ENCODE data around the gene LTBP1. TPM values are rescaled to one million over a fixed set of nuclear protein-coding genes. Genes with fewer than 3 reads are reported as not detected.

Gene LTBP1
- polyA plus RNA-seq, 1 experiment = 124 TPM

GRCh38 chr2:33408109-33408508 is 461.4 kb downstream of the LTBP1 start:
- ChIA-PET CTCF (no interaction called here), POLR2A (no interaction called here)
- Histone ChIP-seq H3K36me3 (ENCODE audit: control insufficient read depth, insufficient read depth, low read length) (no peaks in the 10 kb centered on the region), H3K27me3 (ENCODE audit: control insufficient read depth, insufficient read depth, low read length) (no peaks in the 10 kb centered on the region; the same call in 1 of the 2 replicates), H3K4me3 (ENCODE audit: low read depth, low read length) (no peak overlapping the region)
- no peak for DNase-seq (ENCODE audit: low read depth)
- no peak for TF ChIP-seq CTCF (IDR thresholded peaks at IDR 0.05; ENCODE audit: insufficient read depth, low read depth, low read length)

- no peak for TF ChIP-seq CTCF (IDR thresholded peaks at IDR 0.05; ENCODE audit: insufficient read depth, low read depth, low read length)
- Histone ChIP-seq H3K36me3 (ENCODE audit: control insufficient read depth, insufficient read depth, low read length) (no peaks in the 10 kb centered on the region), H3K27me3 (ENCODE audit: control insufficient read depth, insufficient read depth, low read length) (no peaks in the 10 kb centered on the region; the same call in 1 of the 2 replicates), H3K4me3 (ENCODE audit: low read depth, low read length) (no peak overlapping the region)
- DNase-seq (ENCODE audit: low read depth) = no peak
- CTCF ChIA-PET = interaction anchor here (0.6 kb wide), 1 partner anchor 30 kb away, joined by 3 read pairs; no protein-coding TSS in a partner anchor
- POLR2A ChIA-PET = no interaction called here
Measured at GRCh38 chr2:33409417-33409955, 462.7 kb downstream of the LTBP1 start.

- H3K36me3 ChIP-seq (ENCODE audit: control insufficient read depth, insufficient read depth, low read length) = no peaks in the 10 kb centered on the region
- no peak for DNase-seq (ENCODE audit: low read depth)
- ChIA-PET POLR2A (no interaction called here), CTCF (interaction anchor here (1.5 to 4.9 kb wide), 3 partner anchors 29 to 376 kb away, joined by 5 to 25 read pairs (median 24); no protein-coding TSS in a partner anchor)
- TF ChIP-seq CTCF (IDR thresholded peaks at IDR 0.05; ENCODE audit: insufficient read depth, low read depth, low read length) = no peak
- H3K4me3 ChIP-seq (ENCODE audit: low read depth, low read length) = no peak overlapping the region
- H3K27me3 ChIP-seq (ENCODE audit: control insufficient read depth, insufficient read depth, low read length) = no peaks in the 10 kb centered on the region
Measured at GRCh38 chr2:33411765-33412164, 465.0 kb downstream of the LTBP1 start.

GRCh38 chr2:33412920-33413319 is 466.2 kb downstream of the LTBP1 start:
- TF ChIP-seq CTCF (IDR thresholded peaks at IDR 0.05; ENCODE audit: insufficient read depth, low read depth, low read length) = peak; percentile 47
- no peaks in the 10 kb centered on the region for H3K36me3 ChIP-seq (ENCODE audit: control insufficient read depth, insufficient read depth, low read length)
- CTCF ChIA-PET = interaction anchor here (0.9 to 4.9 kb wide), 11 partner anchors 8 to 175 kb away, joined by 3 to 25 read pairs (median 3); partner anchors contain the start of gene RASGRP3
- no peak overlapping the region for H3K4me3 ChIP-seq (ENCODE audit: low read depth, low read length)
- no peak for DNase-seq (ENCODE audit: low read depth)
- POLR2A ChIA-PET = interaction anchor here (0.5 to 0.7 kb wide), 2 partner anchors 17 to 31 kb away, joined by 3 read pairs; no protein-coding TSS in a partner anchor
- H3K27me3 ChIP-seq (ENCODE audit: control insufficient read depth, insufficient read depth, low read length) = no peaks in the 10 kb centered on the region

- POLR2A ChIA-PET = no interaction called here
- Histone ChIP-seq H3K4me3 (ENCODE audit: low read depth, low read length) (no peak overlapping the region), H3K27me3 (ENCODE audit: control insufficient read depth, insufficient read depth, low read length) (no peaks in the 10 kb centered on the region), H3K36me3 (ENCODE audit: control insufficient read depth, insufficient read depth, low read length) (no peaks in the 10 kb centered on the region)
- CTCF ChIA-PET = interaction anchor here (1.6 kb wide), 2 partner anchors 13 to 15 kb away, joined by 5 to 6 read pairs; no protein-coding TSS in a partner anchor
- no peak for TF ChIP-seq CTCF (IDR thresholded peaks at IDR 0.05; ENCODE audit: insufficient read depth, low read depth, low read length)
- DNase-seq (ENCODE audit: low read depth) = no peak
Measured at GRCh38 chr2:33419581-33420200, 472.9 kb downstream of the LTBP1 start.

All from BJ (cell line).